H1 (cell line): Measurements from ENCODE around the gene C8B.

Source experiments
- BRCA1 ChIP-seq: IDR thresholded peaks from 2 replicates; pipeline ENCODE4 v1.6.1; 2012; ENCODE audit warnings: low read depth, low read length, improper control_type of control experiment
- E2F6 ChIP-seq: IDR thresholded peaks from 2 replicates; pipeline ENCODE4 v1.6.1; 2012; ENCODE audit warnings: inconsistent platforms
- HDAC2 ChIP-seq, 2 experiments: fragments of 300-600 bp in 1 of 2; sonication (generic) in 1 of 2; IDR thresholded peaks; 2 replicates each; pipeline ENCODE4 v1.6.1; 2011 to 2012; ENCODE audit warnings: low read depth in 2 of 2, low read length in 2 of 2, mild to moderate bottlenecking in 2 of 2, moderate library complexity in 2 of 2, borderline replicate concordance in 1 of 2, inconsistent platforms in 1 of 2
- JUND ChIP-seq: IDR thresholded peaks from 2 replicates; pipeline ENCODE4 v1.6.1; 2011; ENCODE audit warnings: mild to moderate bottlenecking, improper control_type of control experiment, low read length
- POLR2A ChIP-seq, 2 experiments: IDR thresholded peaks; 1 replicate in 1 of 2; 2 replicates in 1 of 2; pipeline ENCODE4 v1.6.1; 2011; ENCODE audit warnings: low read depth in 2 of 2, low read length in 2 of 2, mild to moderate bottlenecking in 2 of 2; ENCODE audit errors: control extremely low read depth in 1 of 2
- POLR2AphosphoS5 ChIP-seq: IDR thresholded peaks from 2 replicates; pipeline ENCODE4 v1.6.1; 2011; ENCODE audit warnings: low read depth, low read length
- RAD21 ChIP-seq, 2 experiments: IDR thresholded peaks in 1 of 2; conservative IDR thresholded peaks in 1 of 2; 2 replicates each; pipeline ENCODE4 v1.6.1; 2011; ENCODE audit warnings: low read depth in 2 of 2, low read length in 2 of 2, improper control_type of control experiment in 1 of 2, inconsistent platforms in 1 of 2, mild to moderate bottlenecking in 1 of 2, moderate library complexity in 1 of 2
- RBBP5 ChIP-seq: IDR thresholded peaks from 2 replicates; pipeline ENCODE4 v1.7.1; 2012; ENCODE audit warnings: low read depth, mild to moderate bottlenecking, inconsistent platforms, low read length, moderate library complexity, borderline replicate concordance
- RFX5 ChIP-seq: IDR thresholded peaks from 2 replicates; pipeline ENCODE4 v1.6.1; 2011; ENCODE audit warnings: low read depth, low read length, improper control_type of control experiment, borderline replicate concordance
- TF ChIP-seq, protein P1 (sequence below), 3 experiments: IDR thresholded peaks; 1 replicate in 2 of 3; 2 replicates in 1 of 3; pipeline versions ENCODE4 v1.5.1 to v1.6.1; 2011; ENCODE audit warnings: low read length in 3 of 3, mild to moderate bottlenecking in 3 of 3, inconsistent platforms in 2 of 3, low read depth in 1 of 3, moderate library complexity in 1 of 3; ENCODE audit not compliant: insufficient read depth in 1 of 3; ENCODE audit errors: control extremely low read depth in 1 of 3

GRCh38 chr1:56973923-56974742 is 8.3 kb upstream of the C8B start:
- no peak for TF ChIP-seq POLR2A (IDR thresholded peaks at IDR 0.05; ENCODE audit: control extremely low read depth in 1 of 2, low read depth in 2 of 2, low read length in 2 of 2)
- TF ChIP-seq E2F6 = no peak
- TF ChIP-seq RFX5 = no peak
- TF ChIP-seq BRCA1 = no peak
- TF ChIP-seq, protein P1, sequence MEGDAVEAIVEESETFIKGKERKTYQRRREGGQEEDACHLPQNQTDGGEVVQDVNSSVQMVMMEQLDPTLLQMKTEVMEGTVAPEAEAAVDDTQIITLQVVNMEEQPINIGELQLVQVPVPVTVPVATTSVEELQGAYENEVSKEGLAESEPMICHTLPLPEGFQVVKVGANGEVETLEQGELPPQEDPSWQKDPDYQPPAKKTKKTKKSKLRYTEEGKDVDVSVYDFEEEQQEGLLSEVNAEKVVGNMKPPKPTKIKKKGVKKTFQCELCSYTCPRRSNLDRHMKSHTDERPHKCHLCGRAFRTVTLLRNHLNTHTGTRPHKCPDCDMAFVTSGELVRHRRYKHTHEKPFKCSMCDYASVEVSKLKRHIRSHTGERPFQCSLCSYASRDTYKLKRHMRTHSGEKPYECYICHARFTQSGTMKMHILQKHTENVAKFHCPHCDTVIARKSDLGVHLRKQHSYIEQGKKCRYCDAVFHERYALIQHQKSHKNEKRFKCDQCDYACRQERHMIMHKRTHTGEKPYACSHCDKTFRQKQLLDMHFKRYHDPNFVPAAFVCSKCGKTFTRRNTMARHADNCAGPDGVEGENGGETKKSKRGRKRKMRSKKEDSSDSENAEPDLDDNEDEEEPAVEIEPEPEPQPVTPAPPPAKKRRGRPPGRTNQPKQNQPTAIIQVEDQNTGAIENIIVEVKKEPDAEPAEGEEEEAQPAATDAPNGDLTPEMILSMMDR (IDR thresholded peaks at IDR 0.05; ENCODE audit: control extremely low read depth in 1 of 3, insufficient read depth in 1 of 3, low read depth in 1 of 3, low read length in 3 of 3) = no peak
- TF ChIP-seq RAD21 (IDR thresholded peaks at IDR 0.05 in 1 of 2, conservative IDR thresholded peaks at IDR 0.05 in 1 of 2; ENCODE audit: low read depth in 2 of 2, low read length in 2 of 2) = no peak
- TF ChIP-seq POLR2AphosphoS5 = no peak
- TF ChIP-seq HDAC2 (IDR thresholded peaks at IDR 0.05; ENCODE audit: borderline replicate concordance in 1 of 2, low read depth in 2 of 2, low read length in 2 of 2) = no peak
- TF ChIP-seq RBBP5 = no peak
- no peak for TF ChIP-seq JUND
